GM21447 (cell line): Measurements from ENCODE around the gene DCLK2.

Source experiments
- ATAC-seq: cut with Tn5 transposase; IDR thresholded peaks from one replicate; pipeline ENCODE4 v1.9.1; 2021; ENCODE audit not compliant: unreplicated experiment

DCLK2 gene

DNA sequence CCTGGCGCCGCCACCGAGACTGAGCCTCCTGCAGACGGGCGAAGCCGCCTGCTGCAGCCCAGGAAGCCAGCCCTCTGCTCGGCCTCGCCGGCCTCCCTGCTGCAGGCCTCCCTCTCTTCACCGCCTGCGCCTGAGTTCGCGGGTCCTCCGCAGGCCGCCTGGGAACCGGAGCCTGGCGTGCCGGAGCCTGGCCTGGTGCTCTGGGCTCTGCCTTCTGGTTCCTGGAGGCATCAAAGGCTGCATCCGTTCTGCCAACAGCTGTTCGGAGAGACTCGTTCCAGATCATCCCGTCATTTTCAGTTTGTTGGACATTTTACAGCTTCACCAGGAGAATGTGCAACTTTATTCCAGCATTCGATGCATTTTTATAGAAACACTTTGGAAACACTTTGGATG, 178.0 kb downstream of the DCLK2 start:
- ATAC-seq: no peak

DNA sequence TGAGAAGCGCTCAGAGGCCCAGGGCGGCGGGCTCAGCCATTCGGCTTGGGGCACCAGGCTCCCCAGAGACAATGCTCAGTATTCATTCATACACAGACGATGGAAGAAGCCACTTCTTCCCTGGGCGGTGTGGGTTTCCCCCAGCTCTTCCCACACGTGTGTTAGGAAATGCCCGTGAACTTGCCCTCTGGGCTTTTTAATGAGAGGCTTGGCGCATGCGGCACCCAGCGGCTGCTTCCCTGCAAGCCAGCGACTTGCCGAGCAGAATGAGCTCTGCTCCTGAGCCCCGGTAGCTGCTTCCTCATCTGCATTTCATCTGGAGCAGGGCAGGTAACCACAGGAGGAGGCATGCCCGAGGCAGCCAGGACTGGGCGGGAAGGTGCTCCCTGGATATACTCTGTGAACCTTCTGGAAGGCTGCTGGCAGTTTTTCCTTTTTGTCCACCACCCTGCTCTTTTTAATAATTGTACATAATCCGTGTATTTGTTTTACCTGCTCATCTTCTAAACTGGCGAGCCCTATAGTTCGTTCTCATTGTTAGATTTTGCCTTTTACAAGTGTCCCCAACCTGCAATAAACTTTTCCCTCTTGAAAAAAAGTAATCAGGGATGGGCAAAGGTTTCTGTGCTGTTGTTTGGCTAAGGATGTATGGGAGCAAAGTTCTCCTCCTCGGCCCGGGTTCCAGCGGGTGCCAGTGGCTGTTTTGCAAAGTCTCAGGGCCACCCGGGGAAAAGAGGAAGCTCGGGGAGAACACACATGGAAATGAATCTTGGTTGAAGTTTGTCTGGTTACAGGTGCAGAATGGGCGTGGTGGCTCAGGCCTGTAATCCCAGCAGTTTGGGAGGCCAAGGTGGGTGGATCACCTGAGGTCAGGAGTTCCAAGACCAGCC, 178.8 kb downstream of the DCLK2 start:
- no peak for ATAC-seq

DNA sequence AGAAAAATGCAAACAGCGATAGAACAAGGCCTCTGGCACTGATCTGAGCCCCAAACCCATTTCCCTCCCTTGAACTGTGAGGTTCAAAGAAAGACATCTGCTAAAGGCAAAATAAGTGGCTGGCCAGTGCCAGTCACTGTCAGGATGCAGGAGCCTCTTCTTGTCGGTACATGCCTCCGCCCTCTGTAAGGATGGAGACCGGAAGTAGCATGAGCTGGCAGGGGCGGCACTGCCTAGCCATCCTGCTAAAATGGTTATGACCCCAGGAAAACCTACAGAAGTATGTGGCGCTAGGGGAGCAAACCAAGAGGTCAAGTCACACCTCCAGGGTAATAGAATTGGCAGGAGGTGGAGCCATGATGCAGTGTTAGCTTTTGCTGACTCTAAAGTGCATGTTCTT, 180.3 kb downstream of the DCLK2 start:
- no peak for ATAC-seq

DNA sequence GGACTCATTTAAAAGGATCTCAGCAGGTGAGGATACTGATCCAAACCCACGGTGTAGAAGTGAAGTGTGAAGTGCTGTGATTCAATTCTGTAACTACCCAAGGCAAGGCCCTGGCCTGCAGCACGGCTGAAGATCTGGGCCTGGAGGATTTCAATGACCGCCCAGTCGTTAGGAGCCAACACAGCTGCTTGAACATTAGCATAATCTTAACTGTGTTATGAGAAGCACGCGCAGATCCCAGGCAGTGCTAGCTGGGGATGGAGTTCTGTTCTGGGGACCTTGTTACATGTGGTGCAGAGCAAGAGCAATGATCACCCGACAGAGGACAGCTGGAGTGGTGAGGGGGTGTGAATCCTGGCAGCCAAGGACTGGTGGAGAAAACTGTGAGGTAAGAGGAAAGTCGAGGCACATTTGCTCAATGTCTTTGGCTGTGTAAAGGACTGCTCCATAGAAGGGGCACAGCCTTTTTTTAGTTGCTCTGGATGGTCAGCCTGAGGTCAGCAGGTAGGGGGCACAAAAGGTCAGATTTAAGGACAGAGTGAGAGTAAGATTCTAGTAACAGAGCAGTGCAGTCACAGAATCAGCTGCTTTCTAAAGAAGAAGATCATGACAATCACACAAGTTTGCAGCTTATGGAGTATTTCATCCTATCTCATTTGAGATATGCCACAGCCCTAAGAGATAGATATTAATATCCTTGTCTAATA, 181.8 kb downstream of the DCLK2 start:
- ATAC-seq: no peak

DNA sequence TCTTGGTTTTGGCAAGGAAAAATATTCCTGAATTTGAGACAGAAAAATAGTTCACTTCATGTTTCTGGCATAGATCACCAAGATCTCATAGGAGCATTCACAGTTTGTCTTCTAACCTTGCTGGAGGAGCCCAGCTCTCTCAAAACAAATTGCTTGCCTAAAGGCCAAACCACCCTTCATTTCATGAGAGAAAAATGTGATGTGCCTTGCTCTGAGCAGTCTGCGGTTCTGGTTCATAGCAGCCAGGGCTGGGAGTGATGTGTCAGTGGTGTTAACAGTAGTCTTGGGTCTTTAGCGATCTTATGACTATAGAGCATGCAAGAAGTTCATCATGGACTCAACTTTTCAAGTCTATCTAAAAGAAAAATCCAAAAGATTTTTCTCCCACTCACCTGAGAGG, 183.3 kb downstream of the DCLK2 start:
- no peak for ATAC-seq

DNA sequence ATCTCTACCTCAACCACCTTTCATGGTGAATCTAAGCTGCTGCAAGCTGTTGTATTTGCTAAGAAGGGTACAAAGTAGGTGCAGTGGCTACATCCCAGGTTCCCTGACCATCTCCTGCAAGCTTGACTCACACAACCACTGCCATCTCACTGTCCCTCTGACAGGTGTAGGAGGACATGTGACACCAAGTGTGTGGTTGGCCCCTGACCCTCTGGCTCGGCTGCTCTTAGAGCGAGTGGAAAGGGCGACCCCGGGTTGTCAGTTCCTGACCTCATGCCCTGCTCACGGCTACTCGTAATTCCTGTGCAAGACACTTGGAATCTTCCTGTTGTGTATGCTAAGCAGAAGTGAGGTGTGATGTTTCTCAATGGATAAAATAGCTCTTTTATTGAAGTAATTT, 184.4 kb downstream of the DCLK2 start:
- no peak for ATAC-seq

DNA sequence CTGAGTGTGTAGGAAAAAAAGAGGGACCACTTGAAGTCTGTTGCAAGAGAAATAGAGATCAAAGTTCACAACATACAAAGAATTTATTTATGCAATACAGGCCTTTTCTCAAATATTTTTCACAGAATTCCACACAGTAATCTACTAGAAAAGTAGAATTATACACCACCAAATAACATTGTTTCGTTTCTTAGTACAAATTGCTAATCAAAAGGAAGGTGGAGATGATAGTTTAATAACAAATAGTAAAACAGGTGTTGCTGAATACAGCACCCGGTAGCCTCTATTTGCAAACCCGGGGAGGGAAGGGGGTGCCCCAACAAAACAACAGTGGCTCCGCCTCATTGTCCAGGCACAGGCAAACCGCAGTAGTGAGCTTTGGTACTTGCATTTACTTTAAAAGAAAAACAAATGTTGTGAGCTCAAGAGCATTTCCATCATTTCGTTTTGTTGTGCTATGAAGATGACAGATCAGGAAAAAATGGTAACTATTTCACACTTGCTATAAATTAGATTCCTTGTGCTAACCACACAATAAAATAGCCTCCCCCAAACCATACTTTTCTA, 186.4 kb downstream of the DCLK2 start:
- no peak for ATAC-seq

DNA sequence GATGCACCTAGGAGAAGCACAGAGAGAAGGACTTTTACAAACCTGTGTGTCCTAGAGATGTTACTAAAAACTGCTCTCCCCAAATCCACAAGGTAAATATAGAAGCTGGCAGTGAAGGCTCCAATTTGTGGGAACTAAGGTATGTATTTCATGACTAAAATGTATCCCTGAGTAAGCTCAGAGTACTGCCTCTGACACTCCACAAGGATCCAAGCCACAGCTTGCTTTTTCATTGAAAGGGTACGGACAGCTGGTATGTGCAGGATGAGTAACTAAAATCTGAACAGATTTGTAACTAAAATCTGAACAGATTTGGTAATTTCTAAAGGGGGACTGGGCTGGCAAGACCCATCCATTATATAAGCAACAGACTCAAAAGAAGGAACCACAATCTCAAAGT, 187.6 kb downstream of the DCLK2 start:
- ATAC-seq: no peak

DNA sequence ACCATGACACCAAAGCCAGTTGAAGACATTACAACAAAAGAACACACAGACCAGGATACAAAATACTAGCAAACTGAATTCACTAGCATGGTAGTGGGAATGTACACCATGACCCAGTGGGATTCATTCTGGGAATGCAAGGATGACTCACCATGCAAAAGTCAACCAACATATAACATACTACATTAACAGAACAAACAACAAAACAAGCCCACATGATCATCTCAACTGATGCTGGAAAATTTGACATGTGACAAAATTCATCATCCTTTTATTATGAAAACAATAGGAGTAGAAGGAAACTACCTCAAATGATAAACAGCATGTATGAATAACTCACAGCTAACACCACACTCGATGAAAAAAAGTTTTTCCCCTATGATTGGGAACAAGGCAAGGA, 190.2 kb downstream of the DCLK2 start:
- ATAC-seq: no peak

DNA sequence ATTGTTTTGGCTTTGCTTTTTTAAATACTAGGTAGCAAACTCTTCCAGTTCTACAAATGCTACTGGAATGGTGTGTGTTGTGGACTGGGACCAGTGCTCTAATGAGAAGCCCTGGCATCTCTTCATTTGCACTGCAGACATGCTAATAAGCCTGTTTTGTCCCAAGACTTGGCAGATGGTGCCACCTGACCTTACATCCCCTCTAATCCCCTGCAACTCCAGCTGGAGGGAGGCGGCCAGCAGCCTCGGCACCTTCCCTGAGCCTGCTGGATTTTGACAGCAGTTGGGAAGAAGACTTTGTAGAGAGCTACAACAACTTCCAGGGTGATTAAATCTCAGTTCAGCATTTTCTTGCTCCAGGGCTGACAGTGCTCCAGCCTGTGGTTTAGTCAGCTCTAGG, 200.0 kb downstream of the DCLK2 start:
- ATAC-seq: no peak

DNA sequence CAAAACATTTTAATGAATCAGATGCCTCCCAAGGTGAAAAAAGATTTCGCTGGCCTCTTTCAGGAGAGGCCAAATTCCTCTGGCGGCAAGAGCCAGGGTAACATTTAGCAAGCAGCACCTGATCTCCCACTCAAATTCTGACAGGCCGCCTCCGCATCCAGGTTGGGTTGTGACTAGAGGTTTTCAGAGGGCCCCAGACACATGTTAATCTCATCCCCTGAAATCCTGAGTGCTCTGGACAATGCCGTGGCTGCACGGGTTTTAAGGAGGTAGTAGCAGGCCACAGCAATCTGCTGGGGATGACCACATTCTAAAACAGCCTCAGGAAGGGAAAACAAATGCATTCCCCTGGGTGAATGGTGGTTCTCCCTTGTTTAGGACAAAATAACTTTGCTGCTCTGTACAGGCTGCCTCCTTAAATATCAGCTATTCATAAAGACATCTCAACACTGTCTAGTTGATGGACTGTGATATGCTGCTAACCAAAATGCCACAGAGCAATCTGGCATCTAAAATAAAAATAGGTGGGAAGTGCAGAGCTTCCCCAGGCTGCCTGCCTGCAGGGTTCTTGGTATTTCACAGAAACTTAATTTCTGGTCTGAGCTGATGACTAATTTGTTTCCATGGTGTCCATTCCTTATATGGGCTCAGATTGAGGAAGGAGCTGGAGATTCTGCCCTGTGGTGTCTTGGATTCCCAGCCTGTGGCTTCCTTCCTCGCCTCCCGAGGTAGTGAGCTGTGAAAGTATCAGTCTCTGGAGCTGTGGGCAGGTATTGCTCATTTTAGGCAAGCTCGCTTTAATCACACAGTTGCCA, 202.0 kb downstream of the DCLK2 start:
- no peak for ATAC-seq

DNA sequence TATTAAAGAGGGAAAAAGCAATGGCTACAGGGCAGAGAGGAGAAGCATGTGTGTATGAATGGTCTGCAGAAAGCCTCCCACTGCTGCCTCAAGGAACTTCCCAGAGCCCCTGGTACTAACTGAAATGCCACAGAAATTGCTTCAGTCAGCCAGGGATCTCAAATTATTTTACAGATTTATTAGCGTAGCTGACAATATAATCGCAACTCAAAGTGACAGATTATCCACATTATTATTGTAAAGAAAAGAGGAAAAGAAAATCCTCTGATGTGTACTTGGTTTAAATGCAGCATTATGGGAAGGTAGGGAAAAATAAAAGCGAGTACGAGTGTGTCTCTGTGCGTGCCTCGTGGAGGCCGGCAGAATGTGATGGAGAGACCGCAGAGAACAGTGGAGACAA, 202.7 kb downstream of the DCLK2 start:
- ATAC-seq: no peak

DNA sequence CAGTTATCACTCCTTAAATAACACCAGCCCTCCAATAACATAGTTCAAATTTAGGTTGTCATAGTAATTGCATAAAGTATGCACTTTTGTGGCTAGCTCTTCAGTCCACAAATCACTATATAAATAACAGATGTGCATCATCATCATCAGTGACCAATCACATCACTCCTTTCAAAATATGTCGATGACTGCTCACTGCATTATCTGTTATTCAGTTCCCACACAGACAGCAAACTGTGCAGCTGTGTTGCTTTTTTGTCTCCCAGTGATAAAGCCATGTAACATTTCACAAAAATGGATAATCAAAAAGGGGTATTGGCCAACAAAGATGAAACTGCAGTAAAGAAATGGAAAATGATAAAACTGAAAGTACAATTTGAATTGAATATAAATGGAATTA, 205.4 kb downstream of the DCLK2 start:
- ATAC-seq: no peak

DNA sequence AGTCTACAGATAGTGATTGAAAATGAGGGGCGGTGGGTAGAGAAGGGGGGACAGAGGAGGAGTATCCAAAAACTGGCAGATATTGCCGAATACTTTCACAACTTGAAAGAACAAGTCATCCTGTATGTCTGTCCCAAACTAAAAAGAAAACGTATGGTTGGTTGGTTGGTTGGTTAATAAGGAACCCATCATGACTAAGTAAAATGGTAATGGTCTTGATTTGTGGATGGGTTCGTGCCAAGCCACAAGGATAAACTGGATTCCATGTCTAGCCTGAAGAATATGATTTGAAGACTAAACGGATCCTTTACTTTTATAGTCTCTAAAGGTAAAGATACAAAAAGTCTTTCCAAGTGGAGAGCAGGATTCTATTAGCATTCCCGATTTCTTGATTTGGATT, 208.4 kb downstream of the DCLK2 start:
- ATAC-seq: no peak

DNA sequence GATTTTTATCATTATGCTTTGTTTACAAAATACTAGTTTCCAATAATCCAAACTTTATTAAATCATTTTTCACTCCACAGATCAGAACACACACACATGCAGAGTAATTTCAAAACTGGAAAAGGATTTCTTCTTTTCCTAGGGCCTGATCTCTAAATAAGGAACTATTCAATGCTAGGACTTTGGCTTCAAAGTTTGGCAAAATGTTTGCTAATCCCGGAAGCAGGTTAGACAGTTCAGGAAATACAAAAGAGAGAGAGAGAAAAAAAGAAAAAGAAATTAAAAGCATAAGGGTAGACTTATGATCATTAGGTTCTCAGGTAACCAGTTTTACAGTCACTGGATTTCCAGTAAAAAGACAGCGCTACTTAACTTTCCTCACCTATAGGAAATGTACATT, 211.0 kb downstream of the DCLK2 start:
- ATAC-seq: no peak

DNA sequence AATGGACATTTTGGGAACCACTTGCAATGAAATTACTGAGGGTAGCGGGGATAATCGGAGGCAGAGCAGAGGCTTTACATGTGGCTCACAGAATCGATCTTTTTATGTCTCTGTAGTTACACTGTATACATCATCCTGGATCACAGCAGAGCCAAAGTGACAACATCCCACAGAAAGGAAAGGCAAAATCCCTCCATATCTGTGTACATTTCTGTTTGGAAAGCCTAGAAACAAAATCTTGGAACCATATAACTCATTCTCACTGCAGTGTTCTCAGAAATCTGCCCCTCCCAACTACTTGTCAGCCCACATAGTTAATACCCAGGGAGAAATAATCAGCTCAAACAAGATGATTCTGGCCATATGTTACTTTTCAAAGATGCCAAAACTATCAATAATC, 211.6 kb downstream of the DCLK2 start:
- no peak for ATAC-seq

DNA sequence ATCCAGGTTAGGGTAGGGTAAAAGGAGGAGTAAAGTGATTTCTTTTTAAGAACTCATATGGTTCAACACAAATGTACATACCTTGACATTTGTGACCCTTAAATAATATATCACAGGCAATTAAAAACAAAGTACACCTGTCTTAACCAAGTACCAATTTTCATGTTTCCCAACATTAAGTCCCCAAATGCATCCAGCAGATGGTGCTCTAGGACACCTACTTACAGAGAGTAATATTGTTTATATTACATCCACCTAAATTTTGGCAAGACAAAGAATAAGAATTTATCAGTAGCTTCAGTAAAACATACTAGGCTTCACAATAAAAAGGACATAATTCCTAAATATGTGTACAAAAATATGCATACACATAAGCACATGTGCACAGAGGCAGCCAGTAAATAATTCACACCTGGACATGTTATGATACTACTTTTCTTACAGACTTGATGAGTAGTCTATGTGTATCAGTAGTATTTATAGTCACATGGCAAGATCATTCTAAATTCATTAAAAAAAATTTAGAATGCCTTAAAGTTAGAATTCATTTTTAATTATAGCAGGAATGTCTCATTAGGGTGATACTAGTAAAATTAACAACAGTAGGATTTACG, 219.7 kb downstream of the DCLK2 start:
- ATAC-seq: no peak

DNA sequence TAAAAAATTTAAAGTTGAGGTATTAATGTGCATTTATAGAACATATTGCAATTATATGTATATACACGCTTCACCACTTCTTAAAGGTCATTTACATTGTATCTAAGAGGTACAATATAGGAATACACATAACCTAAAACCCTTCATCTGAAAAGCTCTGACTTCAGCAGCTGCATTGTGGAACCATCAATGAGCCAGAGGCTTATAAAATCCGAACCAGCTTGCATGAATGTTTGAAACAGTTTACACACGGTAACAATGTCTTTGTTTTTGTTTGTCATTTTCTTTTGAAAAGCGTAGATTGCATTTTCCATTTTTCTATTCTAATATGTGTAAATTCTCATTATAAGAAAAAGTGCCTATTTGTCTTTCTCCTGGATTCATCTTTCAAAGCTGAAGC, 221.6 kb downstream of the DCLK2 start:
- ATAC-seq: no peak

DNA sequence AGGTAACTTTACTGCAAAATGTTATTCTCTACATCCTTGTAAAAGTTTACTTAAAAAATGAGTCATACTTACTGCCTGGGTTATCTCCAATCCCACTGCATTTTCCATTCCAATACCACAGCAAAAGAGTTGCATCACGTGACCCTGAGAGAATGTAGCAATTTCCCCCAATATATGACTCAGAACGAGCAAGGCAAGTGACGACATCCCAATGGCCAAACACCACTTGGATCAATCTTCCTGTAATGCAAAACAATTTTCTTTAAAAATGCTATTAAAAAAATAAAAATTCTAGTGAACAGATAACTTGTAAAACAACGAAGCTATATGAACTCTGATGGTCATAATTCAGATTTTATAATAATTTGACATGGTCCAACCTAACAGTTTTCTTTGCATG, 224.3 kb downstream of the DCLK2 start:
- ATAC-seq: no peak

DNA sequence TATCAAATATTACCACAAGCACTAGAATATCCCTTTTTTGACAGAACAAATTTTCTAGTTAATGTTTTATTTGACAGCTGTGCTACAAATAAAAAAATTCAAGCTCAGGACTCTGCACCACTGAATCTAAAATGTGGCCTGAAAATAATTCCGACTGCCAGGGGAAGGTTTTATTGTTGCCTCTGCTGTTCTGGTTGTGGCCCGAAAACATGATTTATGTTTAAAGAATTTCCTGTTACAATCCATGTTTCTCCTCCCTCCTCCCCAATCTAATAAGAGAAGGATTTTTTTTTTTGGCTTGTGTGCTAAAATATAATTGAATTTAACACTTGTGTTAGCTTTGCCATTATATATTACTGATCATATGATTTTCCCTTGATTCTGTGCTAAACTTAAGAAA, 227.8 kb downstream of the DCLK2 start:
- ATAC-seq: no peak

DNA sequence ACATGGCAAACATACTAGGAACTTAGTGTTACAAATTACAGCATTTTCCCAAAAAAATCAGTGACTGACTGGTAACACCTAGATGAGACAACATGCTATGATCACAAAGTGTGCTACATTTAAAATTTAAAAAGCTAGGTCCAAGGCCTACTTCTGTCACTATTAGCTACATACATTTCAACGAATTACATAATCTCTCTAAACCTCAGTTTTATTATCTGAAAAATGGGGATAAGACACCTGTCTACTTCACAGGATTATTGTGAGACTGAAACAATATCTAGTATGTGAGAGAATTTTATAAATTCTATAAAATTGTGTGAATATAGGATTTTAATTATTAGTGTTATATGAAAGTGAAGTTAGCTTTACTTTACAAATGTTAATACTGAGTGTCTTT, 228.5 kb downstream of the DCLK2 start:
- no peak for ATAC-seq
